Uterus (tissue), 4 donors: ENCODE results near the gene PDE6B. TPM values are rescaled to one million over a fixed set of nuclear protein-coding genes. Genes with fewer than 3 reads are reported as not detected.

Source experiments
- DNase-seq, 2 donors: peaks; one replicate each; pipeline ENCODE4 v3.0.0-alpha.2; 2019 to 2020
- H3K27ac ChIP-seq, 2 donors: fragments of 200-600 bp; sonication (generic); 1 replicate in 1 of 2; 2 replicates in 1 of 2; pipeline ENCODE4 v1.5.1; 2016 to 2018
- H3K27me3 ChIP-seq, 2 donors: fragments of 200-600 bp; sonication (generic); one replicate each; pipeline ENCODE4 v1.5.1; 2018 to 2019; ENCODE audit warnings: control low read depth in 1 of 2
- H3K36me3 ChIP-seq, 2 donors: fragments of 200-600 bp; sonication (generic); one replicate each; pipeline ENCODE4 v1.5.1; 2019; ENCODE audit warnings: control low read depth in 1 of 2
- H3K4me1 ChIP-seq, 2 donors: fragments of 200-600 bp; sonication (generic); one replicate each; pipeline ENCODE4 v1.5.1; 2018 to 2019; ENCODE audit warnings: control low read depth in 1 of 2
- H3K4me3 ChIP-seq, 2 donors: fragments of 200-600 bp; sonication (generic); 1 replicate in 1 of 2; 2 replicates in 1 of 2; pipeline ENCODE4 v1.5.1; 2018 to 2019; ENCODE audit warnings: mild to moderate bottlenecking in 1 of 2
- H3K9me3 ChIP-seq, 2 donors: fragments of 200-600 bp; sonication (generic); one replicate each; pipeline ENCODE4 v1.5.1; 2019; ENCODE audit warnings: control low read depth in 1 of 2
- POLR2A ChIP-seq, 2 donors: fragments of 450-650 bp; IDR thresholded peaks; one replicate each; pipeline ENCODE4 v1.6.1; 2016; ENCODE audit warnings: antibody characterized with exemption in 2 of 2, mild to moderate bottlenecking in 1 of 2, moderate library complexity in 1 of 2
- intact Hi-C: fragments of 100-400 bp; cut with DNase I; formaldehyde crosslinking; loops from one replicate; pipeline ENCODE4 v1.15.1; 2023; ENCODE audit warnings: low total_unique reads
- total RNA-seq, 4 donors: library from RNA; depleted of rRNA in 3 of 4; stranded (reverse); fragments of >200 nt in 3 of 4; gene quantifications; one replicate each; pipeline versions ENCODE4 v1.1.0 to v1.2.4, GENCODE V29; 2014 to 2023
- TF ChIP-seq, protein P1 (sequence below), 4 experiments: fragments of 200-600 bp in 2 of 4; fragments of 450-650 bp in 2 of 4; sonication (generic) in 2 of 4; IDR thresholded peaks; one replicate each; pipeline ENCODE4 v1.5.1; 2016 to 2019; ENCODE audit warnings: antibody characterized with exemption in 4 of 4, mild to moderate bottlenecking in 2 of 4, moderate library complexity in 1 of 4
- donor health status: DM: yes; HTN: yes; CAD: no.

Gene PDE6B
- total RNA-seq, 4 donors from 2014 or later, result 0.26 to 16.2 (median 1.2) TPM; not detected in 1

- intact Hi-C loops, result no loop called here
- Histone ChIP-seq H3K4me3 (no peak overlapping the region), H3K27me3 (no peaks in the 10 kb centered on the region), H3K9me3 (no peaks in the 10 kb centered on the region), H3K27ac (no peak overlapping the region), H3K4me1 (peaks cover 0 to 9% of the 10 kb centered on the region in 2 donors), H3K36me3 (no peaks in the 10 kb centered on the region)
- no peak for DNase-seq
- no peak for TF ChIP-seq POLR2A (IDR thresholded peaks at IDR 0.05)
- TF ChIP-seq, protein P1, sequence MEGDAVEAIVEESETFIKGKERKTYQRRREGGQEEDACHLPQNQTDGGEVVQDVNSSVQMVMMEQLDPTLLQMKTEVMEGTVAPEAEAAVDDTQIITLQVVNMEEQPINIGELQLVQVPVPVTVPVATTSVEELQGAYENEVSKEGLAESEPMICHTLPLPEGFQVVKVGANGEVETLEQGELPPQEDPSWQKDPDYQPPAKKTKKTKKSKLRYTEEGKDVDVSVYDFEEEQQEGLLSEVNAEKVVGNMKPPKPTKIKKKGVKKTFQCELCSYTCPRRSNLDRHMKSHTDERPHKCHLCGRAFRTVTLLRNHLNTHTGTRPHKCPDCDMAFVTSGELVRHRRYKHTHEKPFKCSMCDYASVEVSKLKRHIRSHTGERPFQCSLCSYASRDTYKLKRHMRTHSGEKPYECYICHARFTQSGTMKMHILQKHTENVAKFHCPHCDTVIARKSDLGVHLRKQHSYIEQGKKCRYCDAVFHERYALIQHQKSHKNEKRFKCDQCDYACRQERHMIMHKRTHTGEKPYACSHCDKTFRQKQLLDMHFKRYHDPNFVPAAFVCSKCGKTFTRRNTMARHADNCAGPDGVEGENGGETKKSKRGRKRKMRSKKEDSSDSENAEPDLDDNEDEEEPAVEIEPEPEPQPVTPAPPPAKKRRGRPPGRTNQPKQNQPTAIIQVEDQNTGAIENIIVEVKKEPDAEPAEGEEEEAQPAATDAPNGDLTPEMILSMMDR (IDR thresholded peaks at IDR 0.05), result no peak
Measured at GRCh38 chr4:680091-680490, 54.7 kb downstream of the PDE6B start.

DNA sequence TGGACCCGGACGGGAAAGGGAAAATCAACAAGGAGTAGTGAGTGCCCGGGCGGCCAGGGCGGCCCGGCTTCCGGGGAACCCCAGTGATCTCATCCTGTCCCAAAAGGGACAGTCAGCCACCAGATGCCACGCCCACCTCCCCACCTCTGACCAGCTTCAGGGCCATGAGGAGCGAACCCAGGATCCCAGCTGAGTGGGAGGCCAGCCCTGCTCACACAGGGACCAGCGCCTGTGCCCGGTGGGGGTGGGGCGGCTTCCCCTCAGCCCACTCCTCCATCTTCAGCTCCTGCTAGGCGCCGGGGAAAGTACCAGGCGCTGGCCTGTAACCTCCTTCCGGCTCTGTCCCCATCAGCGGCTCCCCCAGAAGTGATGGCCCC, 55.2 kb downstream of the PDE6B start:
- Histone ChIP-seq H3K36me3 (no peaks in the 10 kb centered on the region), H3K27me3 (no peaks in the 10 kb centered on the region), H3K4me1 (peaks cover 0 to 6% of the 10 kb centered on the region in 2 donors), H3K27ac (no peak overlapping the region), H3K9me3 (no peaks in the 10 kb centered on the region), H3K4me3 (peak overlapping the region in 1 of 2 donors; percentile 39)
- intact Hi-C loops, result no loop called here
- DNase-seq, result no peak
- TF ChIP-seq POLR2A (IDR thresholded peaks at IDR 0.05), result no peak
- TF ChIP-seq, protein P1 (IDR thresholded peaks at IDR 0.05), result no peak

DNA sequence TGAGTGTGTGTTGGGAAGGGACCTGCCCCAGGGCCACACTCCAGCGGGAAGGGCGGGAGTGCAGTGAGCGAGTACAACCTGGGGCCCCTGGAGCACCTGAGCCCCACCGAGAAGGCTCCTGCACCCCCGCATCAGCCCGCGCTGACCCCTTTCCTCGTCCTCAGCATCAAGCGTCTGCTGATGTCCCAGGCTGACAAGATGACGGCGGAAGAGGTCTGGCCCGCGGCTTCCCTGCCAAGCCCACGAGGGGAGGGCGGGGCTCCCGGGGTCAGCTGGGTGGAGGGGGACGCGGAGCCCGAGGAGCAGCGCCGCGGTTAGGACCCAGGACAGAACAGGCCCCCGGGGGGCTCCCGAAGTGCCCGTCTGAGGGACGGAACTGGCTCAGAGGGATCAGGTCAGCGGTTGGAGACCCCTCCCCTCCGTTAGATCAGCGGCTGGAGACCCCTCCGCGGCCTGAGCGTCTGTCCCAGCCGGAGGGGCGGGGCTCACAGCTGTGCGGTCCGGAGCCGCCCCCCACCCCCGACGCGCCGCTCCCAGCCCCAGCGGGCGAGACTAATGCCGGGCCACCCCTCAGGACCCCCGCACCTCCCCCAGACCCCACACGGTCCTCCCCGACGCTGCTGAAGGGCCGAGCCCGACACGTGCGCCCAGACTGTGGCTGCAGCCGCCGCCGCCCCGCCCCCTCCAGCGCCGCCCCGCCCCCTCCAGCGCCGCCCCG, 55.7 kb downstream of the PDE6B start:
- DNase-seq, result peak; percentile 53 to 63
- H3K36me3 ChIP-seq, result no peaks in the 10 kb centered on the region
- H3K4me1 ChIP-seq, result peaks cover 0 to 6% of the 10 kb centered on the region in 2 donors
- H3K9me3 ChIP-seq, result no peaks in the 10 kb centered on the region
- H3K4me3 ChIP-seq, result peak overlapping the region; percentile 39
- TF ChIP-seq, protein P1 (IDR thresholded peaks at IDR 0.05), result no peak
- no peak for TF ChIP-seq POLR2A (IDR thresholded peaks at IDR 0.05)
- H3K27me3 ChIP-seq, result no peaks in the 10 kb centered on the region
- intact Hi-C loops, result no loop called here
- no peak overlapping the region for H3K27ac ChIP-seq

- Histone ChIP-seq H3K27me3 (no peaks in the 10 kb centered on the region), H3K27ac (no peak overlapping the region)
- TF ChIP-seq, protein P1 (IDR thresholded peaks at IDR 0.05), result no peak
- no peak for TF ChIP-seq POLR2A (IDR thresholded peaks at IDR 0.05)
Measured at GRCh38 chr4:681736-682451, 56.5 kb downstream of the PDE6B start.

More at GRCh38 chr4:681736-682451, 56.5 kb downstream of the PDE6B start:
- intact Hi-C loops, result no loop called here
- peaks cover 0 to 11% of the 10 kb centered on the region in 2 donors for H3K4me1 ChIP-seq
- peak overlapping the region in 1 of 2 donors; percentile 20 for H3K4me3 ChIP-seq
- DNase-seq, result no peak
- H3K36me3 ChIP-seq, result no peaks in the 10 kb centered on the region
- H3K9me3 ChIP-seq, result no peaks in the 10 kb centered on the region
